ENCODE data around the gene PRLH. TPM values are rescaled to one million over a fixed set of nuclear protein-coding genes. Genes with fewer than 3 reads are reported as not detected.

The PRLH gene
- total and polyA plus RNA-seq, 2 of the 13 experiments (the other 11 are each of a cell fraction or from before 2014, with no cell fraction given) = not detected

DNA sequence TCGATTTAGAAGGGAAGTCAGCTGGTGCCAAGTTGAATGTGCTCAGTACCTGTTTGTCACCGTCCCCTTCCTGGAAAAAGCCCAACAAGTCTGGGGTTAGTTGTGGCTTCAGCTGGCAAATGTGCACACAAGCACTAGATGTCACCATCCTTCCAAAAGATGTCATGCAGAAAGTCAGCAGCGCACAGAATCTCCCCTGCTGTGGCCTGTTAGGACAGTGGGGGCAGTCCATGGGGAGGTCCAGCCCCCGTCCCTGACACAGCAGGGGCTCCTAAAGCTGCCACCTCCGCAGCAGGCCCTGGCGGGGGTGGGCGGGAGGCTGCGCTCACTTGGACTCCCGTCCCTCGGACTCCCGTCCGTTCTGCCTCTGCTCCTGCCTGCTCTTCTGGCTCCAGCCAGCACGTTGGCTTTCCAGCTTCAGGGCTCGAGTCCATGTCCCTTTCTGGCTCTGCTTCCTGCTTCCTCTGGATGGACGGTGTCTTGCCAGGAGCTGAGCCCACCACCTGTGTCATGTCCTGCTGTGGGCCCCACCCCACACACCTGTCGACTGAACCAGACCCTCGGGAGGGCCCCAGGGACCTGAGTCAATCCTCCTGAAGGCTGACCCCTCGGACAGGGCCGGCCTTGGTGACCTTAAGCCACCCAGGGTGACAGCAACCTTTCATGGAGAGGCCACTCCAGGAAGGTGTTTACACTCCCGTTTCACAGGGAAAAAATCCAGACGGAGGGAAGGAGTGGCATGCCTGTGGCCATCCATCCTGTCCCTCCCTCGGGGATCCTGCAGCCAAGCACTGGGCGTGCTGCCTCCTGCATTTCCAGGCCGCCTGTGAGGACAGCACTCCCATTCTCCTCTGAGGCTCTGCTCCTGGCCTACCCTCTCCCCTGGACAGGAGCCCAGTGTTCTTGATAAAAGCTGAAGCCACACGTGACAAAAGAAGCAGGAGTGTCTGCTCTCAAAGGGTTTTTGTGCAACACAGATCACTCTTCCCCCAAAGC lies 15.7 kb downstream of the PRLH start (continued):
- TF ChIP-seq ZNF264 (CRISPR knock-in tag; IDR thresholded peaks at IDR 0.05) = peak; percentile 23; the same call in 1 of the 2 replicates
- TF ChIP-seq ZNF552 (CRISPR knock-in tag; IDR thresholded peaks at IDR 0.05; ENCODE audit: borderline replicate concordance) = 0 out of 2 replicates have a peak, but pooled peaks have one; percentile 42
- peak; percentile 61 for TF ChIP-seq ZNF777 (CRISPR knock-in tag; IDR thresholded peaks at IDR 0.05)
- TF ChIP-seq ZNF563 (CRISPR knock-in tag; IDR thresholded peaks at IDR 0.05) = 0 out of 2 replicates have a peak, but pooled peaks have one; percentile 43
- TF ChIP-seq TBX2 (CRISPR knock-in tag; IDR thresholded peaks at IDR 0.05; ENCODE audit: borderline replicate concordance) = peak; percentile 67; the same call in 1 of the 2 replicates
- peak; percentile 57 for TF ChIP-seq RBFOX2 (IDR thresholded peaks at IDR 0.05; ENCODE audit: low read depth, low read length)
- no peak for TF ChIP-seq ARHGAP35 (CRISPR knock-in tag; IDR thresholded peaks at IDR 0.05; ENCODE audit: borderline replicate concordance)
- TF ChIP-seq ZNF232 (CRISPR knock-in tag; IDR thresholded peaks at IDR 0.05; ENCODE audit: borderline replicate concordance) = peak; percentile 59; the same call in 1 of the 2 replicates
- TF ChIP-seq, protein P1, sequence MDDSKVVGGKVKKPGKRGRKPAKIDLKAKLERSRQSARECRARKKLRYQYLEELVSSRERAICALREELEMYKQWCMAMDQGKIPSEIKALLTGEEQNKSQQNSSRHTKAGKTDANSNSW (CRISPR knock-in tag; IDR thresholded peaks at IDR 0.05; ENCODE audit: borderline replicate concordance) = 0 out of 2 replicates have a peak, but pooled peaks have one; percentile 59
- peak; percentile 39 for TF ChIP-seq TARDBP (CRISPR knock-in tag; IDR thresholded peaks at IDR 0.05)
- no peak for TF ChIP-seq FOSL1 (CRISPR knock-in tag; IDR thresholded peaks at IDR 0.05; ENCODE audit: borderline replicate concordance)
- peak; percentile 19; the same call in 1 of the 2 replicates for TF ChIP-seq ARNTL (CRISPR knock-in tag; IDR thresholded peaks at IDR 0.05)
- no peak for TF ChIP-seq RFX5 (IDR thresholded peaks at IDR 0.05; ENCODE audit: low read depth, low read length)
- TF ChIP-seq, protein P2, sequence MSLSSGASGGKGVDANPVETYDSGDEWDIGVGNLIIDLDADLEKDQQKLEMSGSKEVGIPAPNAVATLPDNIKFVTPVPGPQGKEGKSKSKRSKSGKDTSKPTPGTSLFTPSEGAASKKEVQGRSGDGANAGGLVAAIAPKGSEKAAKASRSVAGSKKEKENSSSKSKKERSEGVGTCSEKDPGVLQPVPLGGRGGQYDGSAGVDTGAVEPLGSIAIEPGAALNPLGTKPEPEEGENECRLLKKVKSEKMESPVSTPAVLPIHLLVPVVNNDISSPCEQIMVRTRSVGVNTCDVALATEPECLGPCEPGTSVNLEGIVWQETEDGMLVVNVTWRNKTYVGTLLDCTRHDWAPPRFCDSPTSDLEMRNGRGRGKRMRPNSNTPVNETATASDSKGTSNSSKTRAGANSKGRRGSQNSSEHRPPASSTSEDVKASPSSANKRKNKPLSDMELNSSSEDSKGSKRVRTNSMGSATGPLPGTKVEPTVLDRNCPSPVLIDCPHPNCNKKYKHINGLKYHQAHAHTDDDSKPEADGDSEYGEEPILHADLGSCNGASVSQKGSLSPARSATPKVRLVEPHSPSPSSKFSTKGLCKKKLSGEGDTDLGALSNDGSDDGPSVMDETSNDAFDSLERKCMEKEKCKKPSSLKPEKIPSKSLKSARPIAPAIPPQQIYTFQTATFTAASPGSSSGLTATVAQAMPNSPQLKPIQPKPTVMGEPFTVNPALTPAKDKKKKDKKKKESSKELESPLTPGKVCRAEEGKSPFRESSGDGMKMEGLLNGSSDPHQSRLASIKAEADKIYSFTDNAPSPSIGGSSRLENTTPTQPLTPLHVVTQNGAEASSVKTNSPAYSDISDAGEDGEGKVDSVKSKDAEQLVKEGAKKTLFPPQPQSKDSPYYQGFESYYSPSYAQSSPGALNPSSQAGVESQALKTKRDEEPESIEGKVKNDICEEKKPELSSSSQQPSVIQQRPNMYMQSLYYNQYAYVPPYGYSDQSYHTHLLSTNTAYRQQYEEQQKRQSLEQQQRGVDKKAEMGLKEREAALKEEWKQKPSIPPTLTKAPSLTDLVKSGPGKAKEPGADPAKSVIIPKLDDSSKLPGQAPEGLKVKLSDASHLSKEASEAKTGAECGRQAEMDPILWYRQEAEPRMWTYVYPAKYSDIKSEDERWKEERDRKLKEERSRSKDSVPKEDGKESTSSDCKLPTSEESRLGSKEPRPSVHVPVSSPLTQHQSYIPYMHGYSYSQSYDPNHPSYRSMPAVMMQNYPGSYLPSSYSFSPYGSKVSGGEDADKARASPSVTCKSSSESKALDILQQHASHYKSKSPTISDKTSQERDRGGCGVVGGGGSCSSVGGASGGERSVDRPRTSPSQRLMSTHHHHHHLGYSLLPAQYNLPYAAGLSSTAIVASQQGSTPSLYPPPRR (CRISPR knock-in tag; IDR thresholded peaks at IDR 0.05; ENCODE audit: borderline replicate concordance) = 0 out of 2 replicates have a peak, but pooled peaks have one; percentile 14
- TF ChIP-seq ZNF205 (CRISPR knock-in tag; IDR thresholded peaks at IDR 0.05) = no peak
- TF ChIP-seq BHLHE40 (IDR thresholded peaks at IDR 0.05; ENCODE audit: low read length) = 0 out of 2 replicates have a peak, but pooled peaks have one; percentile 28
- TF ChIP-seq ZFP90 (CRISPR knock-in tag; IDR thresholded peaks at IDR 0.05; ENCODE audit: borderline replicate concordance) = peak; percentile 86
- 0 out of 2 replicates have a peak, but pooled peaks have one; percentile 36 for TF ChIP-seq KLF15 (CRISPR knock-in tag; IDR thresholded peaks at IDR 0.05; ENCODE audit: borderline replicate concordance)
- TF ChIP-seq ZNF136 (CRISPR knock-in tag; IDR thresholded peaks at IDR 0.05; ENCODE audit: low read depth) = peak; percentile 21; the same call in 1 of the 2 replicates
- TF ChIP-seq, protein P3, sequence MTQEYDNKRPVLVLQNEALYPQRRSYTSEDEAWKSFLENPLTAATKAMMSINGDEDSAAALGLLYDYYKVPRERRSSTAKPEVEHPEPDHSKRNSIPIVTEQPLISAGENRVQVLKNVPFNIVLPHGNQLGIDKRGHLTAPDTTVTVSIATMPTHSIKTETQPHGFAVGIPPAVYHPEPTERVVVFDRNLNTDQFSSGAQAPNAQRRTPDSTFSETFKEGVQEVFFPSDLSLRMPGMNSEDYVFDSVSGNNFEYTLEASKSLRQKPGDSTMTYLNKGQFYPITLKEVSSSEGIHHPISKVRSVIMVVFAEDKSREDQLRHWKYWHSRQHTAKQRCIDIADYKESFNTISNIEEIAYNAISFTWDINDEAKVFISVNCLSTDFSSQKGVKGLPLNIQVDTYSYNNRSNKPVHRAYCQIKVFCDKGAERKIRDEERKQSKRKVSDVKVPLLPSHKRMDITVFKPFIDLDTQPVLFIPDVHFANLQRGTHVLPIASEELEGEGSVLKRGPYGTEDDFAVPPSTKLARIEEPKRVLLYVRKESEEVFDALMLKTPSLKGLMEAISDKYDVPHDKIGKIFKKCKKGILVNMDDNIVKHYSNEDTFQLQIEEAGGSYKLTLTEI (CRISPR knock-in tag; conservative IDR thresholded peaks at IDR 0.05) = no peak
